HCT116 (cell line): ENCODE data around the gene CORO2A.

Source experiments
- CEBPB ChIP-seq: IDR thresholded peaks from 2 replicates; pipeline ENCODE4 v1.6.1; 2012; ENCODE audit warnings: low read depth
- EGR1 ChIP-seq: IDR thresholded peaks from 2 replicates; pipeline ENCODE4 v1.6.1; 2012; ENCODE audit warnings: low read depth
- EZH2 ChIP-seq: fragments of 200-600 bp; sonication (generic); IDR thresholded peaks from 2 replicates; pipeline ENCODE4 v1.6.1; 2017; ENCODE audit warnings: antibody characterized with exemption, mixed run types
- FOSL1 ChIP-seq: IDR thresholded peaks from 2 replicates; pipeline ENCODE4 v1.6.1; 2012; ENCODE audit warnings: low read depth
- POLR2A ChIP-seq: IDR thresholded peaks from 2 replicates; pipeline ENCODE4 v1.7.0; 2011; ENCODE audit warnings: borderline replicate concordance; ENCODE audit not compliant: insufficient read depth, insufficient read length; ENCODE audit errors: extremely low read depth
- POLR2AphosphoS5 ChIP-seq: IDR thresholded peaks from 2 replicates; pipeline ENCODE4 v1.6.1; 2011; ENCODE audit warnings: mild to moderate bottlenecking, low read depth, low read length, moderate library complexity
- SP1 ChIP-seq: IDR thresholded peaks from 2 replicates; pipeline ENCODE4 v1.6.1; 2012; ENCODE audit warnings: low read depth
- TCF7L2 ChIP-seq: IDR thresholded peaks from 2 replicates; pipeline ENCODE4 v1.7.0; 2011; ENCODE audit warnings: borderline replicate concordance, inconsistent platforms; ENCODE audit not compliant: insufficient read depth, insufficient read length; ENCODE audit errors: extremely low read depth
- YY1 ChIP-seq: IDR thresholded peaks from 2 replicates; pipeline ENCODE4 v1.6.1; 2011; ENCODE audit warnings: low read length, low read depth, moderate library complexity, mild to moderate bottlenecking; ENCODE audit not compliant: insufficient replicate concordance; ENCODE audit errors: extremely low read depth
- ZFX ChIP-seq: fragments of 450-650 bp; IDR thresholded peaks from 2 replicates; pipeline ENCODE4 v1.6.1; 2017
- TF ChIP-seq, protein P1 (sequence below), 3 experiments: fragments of 200-600 bp in 1 of 3; sonication (generic) in 1 of 3; IDR thresholded peaks in 2 of 3; conservative IDR thresholded peaks in 1 of 3; 2 replicates each; pipeline ENCODE4 v1.5.1; 2012 to 2017; ENCODE audit warnings: low read depth in 2 of 3, low read length in 2 of 3, antibody characterized with exemption in 1 of 3, borderline replicate concordance in 1 of 3, control low read depth in 1 of 3, mild to moderate bottlenecking in 1 of 3, mixed read lengths in 1 of 3, mixed run types in 1 of 3, moderate library complexity in 1 of 3; ENCODE audit not compliant: insufficient read depth in 1 of 3
- TF ChIP-seq, protein P2 (sequence below): IDR thresholded peaks from 2 replicates; pipeline ENCODE4 v1.6.1; 2012

GRCh38 chr9:98184326-98184725, 8.1 kb downstream of the CORO2A start:
- TF ChIP-seq, protein P1, sequence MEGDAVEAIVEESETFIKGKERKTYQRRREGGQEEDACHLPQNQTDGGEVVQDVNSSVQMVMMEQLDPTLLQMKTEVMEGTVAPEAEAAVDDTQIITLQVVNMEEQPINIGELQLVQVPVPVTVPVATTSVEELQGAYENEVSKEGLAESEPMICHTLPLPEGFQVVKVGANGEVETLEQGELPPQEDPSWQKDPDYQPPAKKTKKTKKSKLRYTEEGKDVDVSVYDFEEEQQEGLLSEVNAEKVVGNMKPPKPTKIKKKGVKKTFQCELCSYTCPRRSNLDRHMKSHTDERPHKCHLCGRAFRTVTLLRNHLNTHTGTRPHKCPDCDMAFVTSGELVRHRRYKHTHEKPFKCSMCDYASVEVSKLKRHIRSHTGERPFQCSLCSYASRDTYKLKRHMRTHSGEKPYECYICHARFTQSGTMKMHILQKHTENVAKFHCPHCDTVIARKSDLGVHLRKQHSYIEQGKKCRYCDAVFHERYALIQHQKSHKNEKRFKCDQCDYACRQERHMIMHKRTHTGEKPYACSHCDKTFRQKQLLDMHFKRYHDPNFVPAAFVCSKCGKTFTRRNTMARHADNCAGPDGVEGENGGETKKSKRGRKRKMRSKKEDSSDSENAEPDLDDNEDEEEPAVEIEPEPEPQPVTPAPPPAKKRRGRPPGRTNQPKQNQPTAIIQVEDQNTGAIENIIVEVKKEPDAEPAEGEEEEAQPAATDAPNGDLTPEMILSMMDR (IDR thresholded peaks at IDR 0.05 in 2 of 3, conservative IDR thresholded peaks at IDR 0.05 in 1 of 3; ENCODE audit: borderline replicate concordance in 1 of 3, insufficient read depth in 1 of 3, low read depth in 2 of 3, low read length in 2 of 3): no peak
- TF ChIP-seq FOSL1: no peak
- no peak for TF ChIP-seq YY1
- TF ChIP-seq CEBPB: no peak
- no peak for TF ChIP-seq POLR2A
- no peak for TF ChIP-seq EGR1
- TF ChIP-seq, protein P2, sequence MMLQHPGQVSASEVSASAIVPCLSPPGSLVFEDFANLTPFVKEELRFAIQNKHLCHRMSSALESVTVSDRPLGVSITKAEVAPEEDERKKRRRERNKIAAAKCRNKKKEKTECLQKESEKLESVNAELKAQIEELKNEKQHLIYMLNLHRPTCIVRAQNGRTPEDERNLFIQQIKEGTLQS: no peak
- no peak for TF ChIP-seq TCF7L2
- TF ChIP-seq POLR2AphosphoS5: no peak
- no peak for TF ChIP-seq EZH2
- TF ChIP-seq SP1: no peak
- TF ChIP-seq ZFX: no peak
